DOHH2 (cell line): ENCODE data around the gene ADAMTS3.

ENCODE experiments used
- H3F3A ChIP-seq: fragments of 200-600 bp; sonication (generic), shearing (Covaris generic); 2 replicates; pipeline ENCODE4 v1.6.0; 2016; ENCODE audit warnings: antibody characterized with exemption, mild to moderate bottlenecking; ENCODE audit not compliant: control insufficient read depth, insufficient read depth
- H3K27ac ChIP-seq: fragments of 200-600 bp; sonication (generic); 2 replicates; pipeline ENCODE4 v1.5.1; 2014; ENCODE audit warnings: low read depth, mild to moderate bottlenecking, low read length, moderate library complexity
- H3K27me3 ChIP-seq: fragments of 200-600 bp; sonication (generic); 2 replicates; pipeline ENCODE4 v1.6.1; 2014; ENCODE audit warnings: mild to moderate bottlenecking, low read length, mixed read lengths; ENCODE audit not compliant: control insufficient read depth
- H3K36me3 ChIP-seq: fragments of 200-600 bp; sonication (generic); 2 replicates; pipeline ENCODE4 v1.6.1; 2014; ENCODE audit warnings: mild to moderate bottlenecking, low read length, moderate library complexity, mixed read lengths; ENCODE audit not compliant: control insufficient read depth
- H3K4me1 ChIP-seq: fragments of 200-600 bp; sonication (generic); 2 replicates; pipeline ENCODE4 v1.6.1; 2014; ENCODE audit warnings: mild to moderate bottlenecking, low read length, mixed read lengths; ENCODE audit not compliant: control insufficient read depth
- H3K4me2 ChIP-seq: fragments of 200-600 bp; sonication (generic); 2 replicates; pipeline ENCODE4 v1.6.0; 2014; ENCODE audit warnings: mild to moderate bottlenecking, low read length, moderate library complexity
- H3K4me3 ChIP-seq: fragments of 200-600 bp; sonication (generic); 2 replicates; pipeline ENCODE4 v1.5.1; 2014; ENCODE audit warnings: mild to moderate bottlenecking, low read length, mixed read lengths
- H3K79me2 ChIP-seq: fragments of 200-600 bp; sonication (generic); 2 replicates; pipeline ENCODE4 v1.6.1; 2014; ENCODE audit warnings: mild to moderate bottlenecking, low read length, mixed read lengths; ENCODE audit not compliant: control insufficient read depth
- H3K9me2 ChIP-seq: fragments of 200-600 bp; sonication (generic); replicated peaks from 2 replicates; pipeline ENCODE4 v1.6.1; 2014; ENCODE audit warnings: mild to moderate bottlenecking, low read length, mixed read lengths; ENCODE audit not compliant: control insufficient read depth
- H3K9me3 ChIP-seq: fragments of 200-600 bp; sonication (generic); 2 replicates; pipeline ENCODE4 v1.6.1; 2014; ENCODE audit warnings: antibody characterized with exemption, low read length, mixed read lengths; ENCODE audit not compliant: control insufficient read depth, insufficient read depth
- H4K20me1 ChIP-seq: fragments of 200-600 bp; sonication (generic); 2 replicates; pipeline ENCODE4 v1.6.0; 2014; ENCODE audit warnings: low read depth, mild to moderate bottlenecking, antibody characterized with exemption, low read length, moderate library complexity; ENCODE audit not compliant: control insufficient read depth, insufficient read depth
- CTCF ChIP-seq: fragments of 200-600 bp; sonication (generic); IDR thresholded peaks from one replicate; pipeline ENCODE4 v1.5.1; 2014; ENCODE audit warnings: antibody characterized with exemption, mild to moderate bottlenecking, low read depth, low read length; ENCODE audit not compliant: poor library complexity, severe bottlenecking
- EZH2phosphoT487 ChIP-seq: fragments of 200-600 bp; sonication (generic); IDR thresholded peaks from 2 replicates; pipeline ENCODE4 v1.6.1; 2017; ENCODE audit warnings: borderline replicate concordance, mild to moderate bottlenecking, antibody characterized with exemption, low read length, moderate library complexity, mixed read lengths

ADAMTS3 gene

GRCh38 chr4:72449705-72450104 lies 119.3 kb downstream of the ADAMTS3 start:
- H3K36me3 ChIP-seq, result no peaks in the 10 kb centered on the region
- TF ChIP-seq CTCF (no peak), EZH2phosphoT487 (no peak)
- no peaks in the 10 kb centered on the region for H3K79me2 ChIP-seq
- H3K27ac ChIP-seq, result no peak overlapping the region
- H4K20me1 ChIP-seq, result no peaks in the 10 kb centered on the region
- H3K4me2 ChIP-seq, result no peak overlapping the region
- no peaks in the 10 kb centered on the region for H3K9me3 ChIP-seq
- no peak overlapping the region for H3K4me3 ChIP-seq
- no peaks in the 10 kb centered on the region for H3K27me3 ChIP-seq
- no peaks in the 10 kb centered on the region for H3K9me2 ChIP-seq
- H3K4me1 ChIP-seq, result no peaks in the 10 kb centered on the region
- no peaks in the 10 kb centered on the region for H3F3A ChIP-seq

- Histone ChIP-seq H3K79me2 (no peaks in the 10 kb centered on the region), H3K36me3 (no peaks in the 10 kb centered on the region), H3K9me2 (no peaks in the 10 kb centered on the region), H3K27me3 (no peaks in the 10 kb centered on the region), H3K4me2 (no peak overlapping the region), H3K9me3 (no peaks in the 10 kb centered on the region), H4K20me1 (no peaks in the 10 kb centered on the region), H3K4me1 (no peaks in the 10 kb centered on the region), H3K27ac (no peak overlapping the region), H3F3A (no peaks in the 10 kb centered on the region), H3K4me3 (no peak overlapping the region)
- TF ChIP-seq EZH2phosphoT487 (no peak), CTCF (no peak)
Observed at GRCh38 chr4:72448231-72448630, 120.8 kb downstream of the ADAMTS3 start.

DNA sequence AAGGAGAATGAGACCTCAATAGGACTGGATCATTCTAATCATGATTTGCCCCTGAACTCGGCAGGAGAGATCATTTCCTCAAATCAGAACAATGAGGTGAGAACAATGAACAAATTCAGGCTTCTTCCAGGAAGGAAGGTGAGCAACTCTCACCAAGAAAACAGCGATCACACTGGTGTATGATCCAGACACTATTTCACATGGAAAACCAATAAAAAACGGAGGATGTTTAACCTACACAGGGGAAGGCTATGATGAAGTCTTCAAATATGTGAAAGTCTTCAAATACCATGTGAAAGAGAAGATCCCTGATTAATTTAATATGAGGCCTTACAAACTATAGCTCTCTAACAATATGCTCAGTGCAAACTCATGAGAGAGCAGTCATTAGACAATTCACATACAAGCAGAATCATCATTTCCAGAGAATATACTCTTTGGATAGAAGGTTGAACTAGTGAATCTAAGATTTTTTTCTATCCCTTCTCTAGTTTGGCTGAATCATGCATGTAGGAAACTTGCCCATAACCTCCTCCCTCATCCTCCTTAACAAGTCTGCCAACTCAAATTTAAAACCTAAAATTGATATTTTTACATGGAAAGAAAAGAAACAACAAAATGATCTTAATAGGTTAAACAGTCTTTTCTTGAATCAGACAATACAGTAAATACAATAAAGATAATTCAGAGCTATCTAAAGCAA lies 122.5 kb downstream of the ADAMTS3 start:
- no peaks in the 10 kb centered on the region for H3F3A ChIP-seq
- H3K27me3 ChIP-seq, result no peaks in the 10 kb centered on the region
- no peaks in the 10 kb centered on the region for H3K9me3 ChIP-seq
- no peak overlapping the region for H3K27ac ChIP-seq
- TF ChIP-seq CTCF, result no peak
- no peak for TF ChIP-seq EZH2phosphoT487
- no peaks in the 10 kb centered on the region for H3K79me2 ChIP-seq
- H3K4me3 ChIP-seq, result no peak overlapping the region
- no peaks in the 10 kb centered on the region for H3K36me3 ChIP-seq
- no peak overlapping the region for H3K4me2 ChIP-seq
- no peaks in the 10 kb centered on the region for H3K4me1 ChIP-seq
- no peaks in the 10 kb centered on the region for H3K9me2 ChIP-seq
- no peaks in the 10 kb centered on the region for H4K20me1 ChIP-seq
